HCT116 (cell line): ENCODE data around the gene PLVAP.

Experiments used
- CEBPB ChIP-seq: IDR thresholded peaks from 2 replicates; pipeline ENCODE4 v1.6.1; 2012; ENCODE audit warnings: low read depth
- CTCF ChIP-seq, 3 experiments: fragments of 200-600 bp in 1 of 3; sonication (generic) in 1 of 3; IDR thresholded peaks in 2 of 3; conservative IDR thresholded peaks in 1 of 3; 2 replicates each; pipeline ENCODE4 v1.5.1; 2012 to 2017; ENCODE audit warnings: low read depth in 2 of 3, low read length in 2 of 3, antibody characterized with exemption in 1 of 3, borderline replicate concordance in 1 of 3, control low read depth in 1 of 3, mild to moderate bottlenecking in 1 of 3, mixed read lengths in 1 of 3, mixed run types in 1 of 3, moderate library complexity in 1 of 3; ENCODE audit not compliant: insufficient read depth in 1 of 3
- EZH2 ChIP-seq: fragments of 200-600 bp; sonication (generic); IDR thresholded peaks from 2 replicates; pipeline ENCODE4 v1.6.1; 2017; ENCODE audit warnings: antibody characterized with exemption, mixed run types
- EZH2phosphoT487 ChIP-seq: fragments of 200-600 bp; IDR thresholded peaks from 2 replicates; pipeline ENCODE4 v1.6.1; 2018; ENCODE audit warnings: antibody characterized with exemption, borderline replicate concordance
- JUND ChIP-seq: IDR thresholded peaks from 2 replicates; pipeline ENCODE4 v1.6.1; 2012
- MAX ChIP-seq: IDR thresholded peaks from 2 replicates; pipeline ENCODE4 v1.6.1; 2012
- POLR2A ChIP-seq: IDR thresholded peaks from 2 replicates; pipeline ENCODE4 v1.7.0; 2011; ENCODE audit warnings: borderline replicate concordance; ENCODE audit not compliant: insufficient read depth, insufficient read length; ENCODE audit errors: extremely low read depth
- POLR2AphosphoS5 ChIP-seq: IDR thresholded peaks from 2 replicates; pipeline ENCODE4 v1.6.1; 2011; ENCODE audit warnings: mild to moderate bottlenecking, low read depth, low read length, moderate library complexity
- SIN3A ChIP-seq: IDR thresholded peaks from 2 replicates; pipeline ENCODE4 v1.6.1; 2012; ENCODE audit warnings: low read depth
- ZFX ChIP-seq: fragments of 450-650 bp; IDR thresholded peaks from 2 replicates; pipeline ENCODE4 v1.6.1; 2017

DNA sequence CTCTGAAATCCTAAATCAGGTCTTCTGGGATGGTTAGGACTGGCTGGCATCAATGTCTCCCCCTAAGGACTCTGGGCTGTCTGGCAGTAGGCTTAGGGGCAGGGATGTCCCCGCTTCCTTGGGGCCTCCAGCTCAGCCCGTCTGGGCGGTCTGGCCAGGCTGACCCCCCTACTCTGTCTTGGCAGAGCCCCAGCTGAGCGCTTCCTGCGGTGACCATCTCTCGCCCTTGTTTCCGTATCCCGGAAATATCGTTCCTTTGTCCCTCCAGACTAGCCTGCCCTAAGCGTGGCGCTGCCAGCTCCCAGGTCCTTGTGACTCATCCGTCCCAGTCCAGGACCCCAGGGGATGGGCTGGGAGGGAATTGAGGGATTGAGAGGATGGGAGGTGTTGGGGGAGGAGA, 28.4 kb downstream of the PLVAP start:
- no peak for TF ChIP-seq MAX
- TF ChIP-seq POLR2AphosphoS5, result peak; percentile 43; the same call in 1 of the 2 replicates
- TF ChIP-seq ZFX, result no peak
- no peak for TF ChIP-seq SIN3A
- no peak for TF ChIP-seq CTCF (IDR thresholded peaks at IDR 0.05 in 2 of 3, conservative IDR thresholded peaks at IDR 0.05 in 1 of 3; ENCODE audit: borderline replicate concordance in 1 of 3, insufficient read depth in 1 of 3, low read depth in 2 of 3, low read length in 2 of 3)
- no peak for TF ChIP-seq CEBPB
- no peak for TF ChIP-seq POLR2A
- no peak for TF ChIP-seq EZH2
- TF ChIP-seq EZH2phosphoT487, result no peak
- TF ChIP-seq JUND, result no peak
